Stimulated activated CD4-positive, alpha-beta T cell treated with anti-CD3 and anti-CD28 coated beads, Interleukin-2, amount 100 ng/mL, for 48 hours (primary cell): Measurements from ENCODE around the gene CMTM8.
"Not testable (repeated sequence)": the region's sequence is repeated elsewhere in the genome, so short reads cannot be mapped to it uniquely, and the experiment has no call there.

Experiments used
- DNase-seq, 2 donors: peaks; one replicate each; pipeline ENCODE4 v3.0.0-alpha.2; 2020

Gene CMTM8

GRCh38 chr3:32384938-32385337, 146.5 kb downstream of the CMTM8 start:
- DNase-seq, result no peak

GRCh38 chr3:32387512-32387911, 149.0 kb downstream of the CMTM8 start:
- no peak for DNase-seq

- not testable (repeated sequence) for DNase-seq
Measured at GRCh38 chr3:32389577-32389976, 151.1 kb downstream of the CMTM8 start.

- peak; percentile 42 to 45 for DNase-seq
Measured at GRCh38 chr3:32391643-32392535, 153.4 kb downstream of the CMTM8 start, which contains the start of gene CMTM7. TSS of gene CMTM7 (plus strand) at chr3:32391853. CDS start at chr3:32391907, 54 bp downstream.

GRCh38 chr3:32392536-32393302, 154.2 kb downstream of the CMTM8 start:
- DNase-seq, result no peak

GRCh38 chr3:32395496-32395895, 157.0 kb downstream of the CMTM8 start:
- no peak for DNase-seq

GRCh38 chr3:32397941-32398340, 159.5 kb downstream of the CMTM8 start:
- DNase-seq, result no peak

GRCh38 chr3:32398531-32398930, 160.1 kb downstream of the CMTM8 start:
- no peak for DNase-seq

GRCh38 chr3:32399030-32399620, 160.6 kb downstream of the CMTM8 start:
- DNase-seq, result no peak

GRCh38 chr3:32401126-32401525, 162.6 kb downstream of the CMTM8 start:
- DNase-seq, result no peak

GRCh38 chr3:32401556-32402081, 163.1 kb downstream of the CMTM8 start:
- DNase-seq, result peak in 1 of 2 donors; percentile 46

- DNase-seq, result no peak
Measured at GRCh38 chr3:32403663-32404062, 165.2 kb downstream of the CMTM8 start.

GRCh38 chr3:32404714-32405113, 166.2 kb downstream of the CMTM8 start:
- DNase-seq, result no peak

- DNase-seq, result no peak
Measured at GRCh38 chr3:32405155-32405554, 166.7 kb downstream of the CMTM8 start.

GRCh38 chr3:32405711-32406323, 167.3 kb downstream of the CMTM8 start:
- DNase-seq, result no peak

- DNase-seq, result no peak
Measured at GRCh38 chr3:32406486-32407408, 168.3 kb downstream of the CMTM8 start.

GRCh38 chr3:32410367-32411246, 172.1 kb downstream of the CMTM8 start:
- no peak for DNase-seq

GRCh38 chr3:32411442-32411841, 173.0 kb downstream of the CMTM8 start:
- DNase-seq, result no peak

GRCh38 chr3:32412887-32413286, 174.4 kb downstream of the CMTM8 start:
- DNase-seq, result no peak

- DNase-seq, result no peak
Measured at GRCh38 chr3:32413845-32414521, 175.5 kb downstream of the CMTM8 start.
